Activated naive CD4-positive, alpha-beta T cell treated with anti-CD3 and anti-CD28 coated beads, Interleukin-2, amount 50 U/mL, for 72 hours (primary cell): ENCODE results near the gene SLC38A10. TPM values are rescaled to one million over a fixed set of nuclear protein-coding genes. Genes with fewer than 3 reads are reported as not detected.

Experiments used
- ATAC-seq, 2 donors: fragments of 150-1000 bp; cut with Tn5 transposase; 2 replicates each; pipeline ENCODE4 v1.10.0; 2021; ENCODE audit warnings: mild to moderate bottlenecking in 2 of 2, moderate library complexity in 2 of 2
- DNase-seq, 2 donors: peaks; one replicate each; pipeline ENCODE4 v3.0.0; 2021 to 2022; ENCODE audit warnings: low spot score in 2 of 2
- H3K27ac Mint-ChIP-seq, 2 donors: one replicate each; pipeline ENCODE4 v1.8.0; 2022; ENCODE audit warnings: mild to moderate bottlenecking in 2 of 2, mixed read lengths in 2 of 2
- H3K36me3 Mint-ChIP-seq, 2 donors: one replicate each; pipeline ENCODE4 v1.8.0; 2022; ENCODE audit warnings: mixed read lengths in 2 of 2
- H3K9me3 Mint-ChIP-seq, 2 donors: one replicate each; pipeline ENCODE4 v1.8.0; 2022; ENCODE audit warnings: mixed read lengths in 2 of 2
- total RNA-seq, 2 donors: library from RNA; stranded (reverse); gene quantifications; one replicate each; pipeline ENCODE4 v1.2.3, GENCODE V29; 2022

Gene SLC38A10
- total RNA-seq, 2 donors from 2014 or later, result 19.9 to 72.0 TPM

DNA sequence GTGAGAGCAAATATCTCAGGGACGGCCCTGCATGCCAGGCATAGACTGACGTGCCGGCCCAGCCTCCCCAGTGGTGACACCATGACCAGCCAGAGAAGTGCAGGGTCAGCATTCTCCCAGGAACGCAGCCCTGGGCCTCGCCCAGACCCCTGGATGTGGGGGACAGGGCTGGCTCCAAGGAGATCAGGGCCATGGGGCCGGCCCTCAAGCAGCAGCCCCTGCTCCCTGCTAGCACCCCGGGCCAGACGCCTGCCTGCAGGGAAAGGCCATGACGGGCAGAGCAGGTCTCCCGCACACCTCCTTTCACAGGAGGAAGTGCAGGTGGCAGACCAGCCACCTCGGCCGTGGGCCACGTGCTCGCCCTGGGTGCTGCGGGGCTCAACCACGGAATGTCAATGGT, 46.5 kb downstream of the SLC38A10 start:
- no peak for DNase-seq
- peak overlapping the region; percentile 2 to 14 for H3K27ac Mint-ChIP-seq
- peaks cover 0 to 4% of the 10 kb centered on the region in 2 donors for H3K36me3 Mint-ChIP-seq
- ATAC-seq, result no peak
- no peaks in the 10 kb centered on the region for H3K9me3 Mint-ChIP-seq

- peak overlapping the region in 1 of 2 donors; percentile 55 for H3K27ac Mint-ChIP-seq
- H3K9me3 Mint-ChIP-seq, result no peaks in the 10 kb centered on the region
- H3K36me3 Mint-ChIP-seq, result peaks cover 0 to 2% of the 10 kb centered on the region in 2 donors
- ATAC-seq (no peak), DNase-seq (no peak)
Observed at GRCh38 chr17:81247339-81247990, 47.6 kb downstream of the SLC38A10 start.

DNA sequence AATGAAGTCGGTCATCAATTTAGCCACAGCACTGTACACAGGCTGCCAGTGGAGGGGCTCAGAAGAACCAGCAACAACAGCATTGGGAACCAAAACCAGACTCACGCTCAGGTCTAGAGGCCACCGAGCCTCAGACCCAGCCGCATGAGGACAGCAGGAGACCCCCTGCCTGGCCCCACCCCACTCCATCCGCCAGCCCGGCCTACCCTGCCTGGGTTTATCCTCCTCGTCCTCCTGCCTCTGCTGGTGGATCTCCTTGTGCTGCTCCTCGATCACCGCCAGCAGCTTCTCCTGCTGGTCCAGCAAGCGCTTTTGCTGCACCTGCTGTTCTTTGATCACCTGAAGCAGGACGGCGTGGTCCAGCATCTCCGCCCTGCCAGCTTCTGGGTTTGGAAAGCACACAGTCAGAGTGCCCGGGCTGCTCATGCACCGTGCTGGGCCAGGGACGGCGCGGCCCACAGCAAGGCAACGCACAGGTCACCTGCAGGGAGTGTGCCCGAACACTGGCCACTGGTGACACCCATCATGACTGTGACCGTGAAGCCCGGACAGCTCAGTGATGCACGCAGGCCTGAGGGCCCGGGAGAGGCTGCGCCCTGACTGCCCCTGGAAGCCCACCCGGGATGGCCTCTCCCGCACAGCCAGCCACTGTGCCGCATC, 48.3 kb downstream of the SLC38A10 start:
- H3K36me3 Mint-ChIP-seq, result peaks cover 0 to 6% of the 10 kb centered on the region in 2 donors
- no peak for ATAC-seq
- DNase-seq, result no peak
- H3K27ac Mint-ChIP-seq, result peak overlapping the region in 1 of 2 donors; percentile 55
- H3K9me3 Mint-ChIP-seq, result no peaks in the 10 kb centered on the region

DNA sequence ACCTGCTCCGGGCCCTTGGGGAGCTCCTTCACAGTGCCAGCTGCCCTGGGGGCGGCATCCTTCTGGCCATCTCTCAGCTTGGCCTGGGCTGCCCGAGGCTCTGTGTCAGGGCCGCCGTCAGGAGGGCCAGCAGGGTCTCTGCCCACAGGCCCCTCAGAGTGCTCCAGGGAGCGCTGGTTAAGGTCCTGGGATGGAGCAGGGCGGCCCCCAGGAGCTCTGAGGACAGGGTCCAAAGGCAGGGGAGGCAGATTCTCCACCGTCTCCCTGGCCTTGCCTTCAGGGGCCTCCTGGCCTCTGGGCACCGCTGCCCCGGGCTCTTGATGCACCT, 48.8 kb downstream of the SLC38A10 start:
- Mint-ChIP-seq H3K36me3 (peaks cover 0 to 10% of the 10 kb centered on the region in 2 donors), H3K9me3 (no peaks in the 10 kb centered on the region), H3K27ac (no peak overlapping the region)
- DNase-seq (no peak), ATAC-seq (no peak)

DNA sequence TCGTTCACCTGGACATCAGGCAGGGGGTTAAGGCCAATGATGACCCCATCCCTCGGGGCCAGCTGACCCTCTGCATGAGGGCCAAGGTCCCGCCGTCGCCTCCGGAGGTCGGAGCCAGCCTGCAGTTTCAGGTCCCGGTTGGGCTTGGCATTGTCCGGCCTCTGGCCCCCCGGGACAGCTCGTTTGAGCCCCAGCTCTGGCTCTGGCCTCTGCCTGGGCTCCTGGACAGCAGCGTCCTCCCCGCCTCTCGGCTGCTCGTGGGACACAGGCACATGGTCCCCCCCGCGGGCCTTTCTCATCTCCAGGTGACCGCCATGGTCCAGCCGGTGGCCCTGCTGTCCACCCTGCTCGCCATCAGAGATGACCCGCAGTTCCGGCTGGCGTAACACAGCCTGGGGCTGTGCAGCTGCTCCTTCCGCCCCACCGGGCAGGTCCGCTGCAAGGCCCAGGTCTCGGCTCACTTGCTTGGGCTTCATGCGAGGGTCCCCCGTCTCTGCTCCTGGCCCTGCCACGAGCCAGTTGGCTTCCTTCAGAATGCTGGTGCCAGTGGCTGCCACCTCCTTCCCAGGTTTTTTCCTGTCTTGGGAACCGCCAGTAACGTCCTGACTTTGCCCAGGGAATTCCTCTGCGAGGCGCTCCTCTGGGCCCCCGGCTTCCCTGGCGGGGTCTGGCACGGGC, 49.3 kb downstream of the SLC38A10 start:
- no peak for ATAC-seq
- peaks cover 0 to 10% of the 10 kb centered on the region in 2 donors for H3K36me3 Mint-ChIP-seq
- peak overlapping the region in 1 of 2 donors; percentile 21 for H3K27ac Mint-ChIP-seq
- no peak for DNase-seq
- no peaks in the 10 kb centered on the region for H3K9me3 Mint-ChIP-seq

DNA sequence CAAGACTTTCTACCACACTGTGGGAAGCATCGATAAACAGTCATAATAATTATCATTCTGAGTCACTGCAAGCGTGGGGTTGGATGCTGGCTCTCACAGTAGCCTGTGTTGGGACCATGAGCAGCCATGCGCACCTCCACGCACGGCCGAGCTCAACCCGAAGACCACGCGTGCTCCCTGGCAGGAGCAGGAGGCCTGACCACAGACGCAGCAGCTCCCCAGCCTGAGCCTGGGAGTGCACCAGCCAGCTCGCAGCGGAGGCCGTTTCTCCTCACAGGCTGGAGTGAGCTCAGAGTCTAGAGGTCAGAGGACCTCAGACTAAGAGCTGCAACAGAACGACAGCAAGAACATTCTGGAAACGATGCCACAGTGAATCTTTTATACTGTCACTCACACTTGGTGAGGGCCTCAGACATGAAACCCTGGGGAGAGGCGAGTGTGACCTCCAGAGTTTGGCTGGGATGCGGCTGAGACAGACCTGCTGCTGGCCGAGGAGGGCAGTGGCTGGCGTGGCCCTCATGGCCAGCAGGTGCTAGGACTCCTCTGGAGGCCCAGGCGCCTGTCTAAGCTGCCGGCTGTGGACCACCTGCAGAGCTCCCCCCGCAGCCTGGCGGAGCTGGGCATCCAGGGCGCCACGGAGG, 50.0 kb downstream of the SLC38A10 start:
- ATAC-seq (peak in 1 of 2 donors; percentile 13), DNase-seq (no peak)
- H3K9me3 Mint-ChIP-seq, result no peaks in the 10 kb centered on the region
- H3K27ac Mint-ChIP-seq, result peak overlapping the region; percentile 21 to 79
- peaks cover 2 to 12% of the 10 kb centered on the region in 2 donors for H3K36me3 Mint-ChIP-seq

DNA sequence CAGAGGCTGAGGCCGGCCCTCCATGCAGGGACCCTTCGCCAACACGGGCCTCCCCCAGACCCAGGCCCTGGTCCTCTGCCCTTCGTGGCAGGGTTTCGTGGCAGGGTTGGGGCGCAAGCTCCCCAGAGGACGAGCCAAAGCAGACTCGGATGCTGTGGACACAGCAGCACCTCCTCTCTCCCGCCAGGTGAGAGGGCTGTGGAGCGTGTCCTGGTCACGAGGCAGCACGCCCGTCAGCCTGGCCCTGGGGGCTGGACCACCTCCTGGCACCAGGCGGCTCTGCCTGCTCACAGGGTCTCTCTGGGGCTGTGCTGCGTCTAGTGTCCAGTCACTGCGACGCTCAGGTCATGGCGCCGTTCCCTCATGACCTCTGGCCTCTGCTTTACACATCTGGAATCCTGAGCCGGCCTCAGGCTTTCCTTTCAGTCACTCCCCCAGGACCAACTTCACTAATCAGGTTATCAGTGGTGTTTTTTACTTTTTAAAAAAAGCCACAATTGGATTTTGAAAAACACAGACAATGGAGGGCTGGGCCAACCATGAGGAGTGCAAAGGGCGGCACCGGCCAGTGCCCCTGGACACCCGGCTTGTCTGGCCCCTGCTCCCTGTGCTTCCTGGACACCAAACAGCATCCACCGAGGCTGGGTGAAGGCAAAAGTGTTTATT, 50.6 kb downstream of the SLC38A10 start:
- no peaks in the 10 kb centered on the region for H3K9me3 Mint-ChIP-seq
- ATAC-seq, result no peak
- DNase-seq, result no peak
- peaks cover 8 to 18% of the 10 kb centered on the region in 2 donors for H3K36me3 Mint-ChIP-seq
- peak overlapping the region; percentile 21 to 79 for H3K27ac Mint-ChIP-seq

DNA sequence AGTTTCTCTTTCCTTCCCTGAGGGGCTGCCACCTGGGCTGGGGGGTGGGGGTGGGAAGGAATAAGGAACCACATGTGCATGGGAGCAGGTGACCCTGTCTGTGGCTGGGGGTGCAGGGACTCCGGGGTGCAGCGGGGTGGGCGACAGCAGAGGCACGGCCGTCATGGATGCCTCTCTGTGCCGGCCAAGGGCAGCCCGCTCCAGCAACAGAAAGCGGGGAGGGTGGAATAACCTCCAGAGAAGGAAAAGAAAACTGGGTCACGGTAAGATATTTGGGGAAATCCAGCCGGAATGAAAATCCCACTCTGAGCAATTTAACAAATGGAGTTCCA, 51.8 kb downstream of the SLC38A10 start:
- no peak overlapping the region for H3K27ac Mint-ChIP-seq
- peaks cover 8 to 18% of the 10 kb centered on the region in 2 donors for H3K36me3 Mint-ChIP-seq
- ATAC-seq (no peak), DNase-seq (no peak)
- H3K9me3 Mint-ChIP-seq, result no peaks in the 10 kb centered on the region

DNA sequence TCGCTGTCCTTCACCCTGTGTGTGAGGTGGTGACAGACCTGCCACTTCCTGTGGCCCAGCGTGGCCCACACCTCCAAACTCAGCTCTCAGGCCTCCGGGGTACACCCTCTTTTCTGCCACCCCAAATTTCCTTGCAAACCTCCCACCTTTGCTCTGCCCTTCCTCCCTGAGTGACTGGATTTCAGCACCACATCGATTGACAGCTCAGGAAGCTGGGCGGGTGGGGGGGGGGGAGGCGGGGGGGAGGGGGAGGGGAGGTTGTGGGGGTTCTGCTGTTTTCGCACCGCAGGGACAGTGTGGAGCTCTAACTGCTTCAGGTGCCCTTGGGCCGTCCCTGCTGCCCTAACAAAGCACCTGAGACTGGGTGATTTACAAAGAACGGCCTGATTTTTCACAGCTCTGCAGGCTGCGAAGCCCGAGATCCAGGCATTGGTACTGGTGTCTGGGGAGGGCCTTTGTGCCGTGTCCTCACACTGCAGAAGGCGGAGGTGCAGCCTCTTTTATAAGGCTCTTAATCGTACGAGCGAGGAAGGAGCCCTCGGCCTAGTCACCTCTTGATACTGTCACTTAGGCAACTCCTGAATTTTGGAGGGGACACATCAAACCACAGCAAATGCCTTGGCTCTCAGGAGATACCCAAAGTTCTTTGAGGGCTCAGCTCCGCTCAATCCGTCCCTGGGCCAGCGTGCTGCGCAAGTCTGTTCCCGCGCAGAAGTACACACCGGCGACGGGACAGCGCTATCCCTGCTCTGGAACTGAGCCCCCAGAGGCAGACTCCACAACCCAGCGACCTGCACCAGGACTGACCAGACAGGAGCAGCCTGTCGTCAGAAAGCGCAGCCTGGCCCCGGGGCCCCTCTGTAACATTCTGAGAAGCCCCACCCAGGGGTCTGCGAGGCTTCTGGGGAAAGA, 52.4 kb downstream of the SLC38A10 start:
- Mint-ChIP-seq H3K36me3 (peaks cover 8 to 18% of the 10 kb centered on the region in 2 donors), H3K27ac (peak overlapping the region in 1 of 2 donors; percentile 90), H3K9me3 (no peaks in the 10 kb centered on the region)
- DNase-seq (no peak), ATAC-seq (no peak)

DNA sequence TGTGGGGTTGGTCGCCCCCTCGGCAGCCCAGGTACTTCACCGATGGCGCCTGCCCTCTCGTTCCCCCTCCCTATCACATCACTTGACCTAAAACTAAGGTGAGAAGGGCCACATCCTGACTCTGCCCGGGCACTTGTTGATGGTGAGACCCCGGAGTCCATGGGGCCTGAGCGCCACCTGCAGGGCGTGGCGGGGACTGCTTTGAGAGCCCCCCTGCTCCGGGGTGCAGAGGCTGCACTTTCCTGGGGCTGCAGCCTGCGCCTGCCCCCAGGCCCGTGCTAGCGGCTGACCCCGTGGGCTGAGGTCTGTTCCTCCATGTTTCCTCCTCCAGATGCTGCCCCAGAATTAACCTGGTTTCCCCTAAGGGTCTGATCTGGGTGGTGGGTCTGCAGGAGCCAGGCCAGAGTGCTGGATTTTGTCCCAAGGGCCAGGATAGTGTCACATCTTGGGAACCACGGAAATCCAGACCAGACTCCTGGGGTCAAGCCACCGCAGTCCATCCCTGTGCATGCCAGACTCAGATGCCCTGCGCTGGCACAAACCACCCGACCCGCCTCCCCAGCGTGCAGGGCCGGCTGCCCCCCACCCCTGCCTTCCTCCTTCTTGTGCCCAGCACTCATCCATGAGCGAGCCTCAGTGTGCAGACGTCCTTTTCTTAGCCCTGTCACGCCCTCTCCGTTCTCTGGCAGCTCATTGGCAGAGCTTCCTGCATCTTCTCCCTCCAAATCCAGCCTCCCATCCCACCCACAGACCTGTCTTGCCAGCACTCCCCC, 53.3 kb downstream of the SLC38A10 start:
- H3K9me3 Mint-ChIP-seq, result no peaks in the 10 kb centered on the region
- no peak for ATAC-seq
- H3K36me3 Mint-ChIP-seq, result peaks cover 8 to 18% of the 10 kb centered on the region in 2 donors
- H3K27ac Mint-ChIP-seq, result peak overlapping the region; percentile 41 to 90
- DNase-seq, result peak in 1 of 2 donors; percentile 84

DNA sequence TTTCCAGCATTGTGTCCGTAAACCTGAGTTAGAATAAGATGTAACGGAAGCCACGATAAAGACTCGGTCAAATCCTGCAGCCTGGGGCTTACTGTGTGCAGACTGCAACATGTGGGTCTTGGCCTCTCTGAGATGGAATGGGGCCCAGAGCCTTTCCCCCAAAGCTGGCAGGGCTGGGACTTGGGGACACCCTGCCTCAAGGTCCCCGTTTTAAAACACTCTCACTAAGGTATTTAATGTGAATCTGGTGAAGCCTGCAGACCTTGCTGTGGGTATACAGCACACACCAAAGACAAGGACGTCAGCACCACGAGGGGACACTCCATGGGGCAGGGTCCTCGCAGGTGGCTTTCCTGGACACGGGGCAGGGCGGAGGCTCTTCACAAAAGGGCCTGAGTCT, 53.9 kb downstream of the SLC38A10 start:
- Mint-ChIP-seq H3K27ac (peak overlapping the region; percentile 65 to 91), H3K36me3 (peaks cover 8 to 18% of the 10 kb centered on the region in 2 donors), H3K9me3 (no peaks in the 10 kb centered on the region)
- DNase-seq, result no peak
- ATAC-seq, result no peak

- no peak for DNase-seq
- ATAC-seq, result no peak
- H3K36me3 Mint-ChIP-seq, result peaks cover 8 to 18% of the 10 kb centered on the region in 2 donors
- H3K27ac Mint-ChIP-seq, result peak overlapping the region; percentile 65 to 91
- no peaks in the 10 kb centered on the region for H3K9me3 Mint-ChIP-seq
Observed at GRCh38 chr17:81240761-81241160, 54.3 kb downstream of the SLC38A10 start.

- Mint-ChIP-seq H3K27ac (peak overlapping the region; percentile 91 to 99), H3K9me3 (no peaks in the 10 kb centered on the region), H3K36me3 (peaks cover 8 to 18% of the 10 kb centered on the region in 2 donors)
- ATAC-seq (no peak), DNase-seq (peak in 1 of 2 donors; percentile 31)
Observed at GRCh38 chr17:81239714-81240555, 55.2 kb downstream of the SLC38A10 start.
